Kidney tubule cell (primary cell): ENCODE measurements around the gene TMEM132D.
"Not testable (repeated sequence)": the region's sequence is repeated elsewhere in the genome, so short reads cannot be mapped to it uniquely, and the experiment has no call there.

Experiments used
- DNase-seq: peaks from one replicate; pipeline ENCODE4 v3.0.0-alpha.2; 2018; ENCODE audit warnings: low spot score

Gene TMEM132D

DNA sequence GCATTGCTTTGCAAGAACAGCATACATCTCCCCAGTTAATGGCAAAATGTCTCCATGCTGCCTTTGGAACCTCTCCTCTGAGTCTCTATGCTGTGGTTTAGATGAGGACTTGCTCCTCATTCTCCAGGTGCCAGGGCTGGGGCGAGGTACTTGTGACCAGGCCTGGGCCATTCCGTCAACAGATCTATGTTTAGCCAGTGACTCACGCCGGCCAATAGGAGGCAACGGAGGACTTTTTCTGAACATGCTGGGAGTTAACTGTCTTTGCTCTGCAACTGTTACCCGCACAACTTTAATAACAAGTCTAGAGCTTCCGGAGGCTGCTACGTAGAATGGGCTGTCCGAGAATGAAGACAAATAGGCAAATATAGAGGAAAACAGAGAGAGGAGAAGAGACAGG, 836.3 kb downstream of the TMEM132D start:
- no peak for DNase-seq

DNA sequence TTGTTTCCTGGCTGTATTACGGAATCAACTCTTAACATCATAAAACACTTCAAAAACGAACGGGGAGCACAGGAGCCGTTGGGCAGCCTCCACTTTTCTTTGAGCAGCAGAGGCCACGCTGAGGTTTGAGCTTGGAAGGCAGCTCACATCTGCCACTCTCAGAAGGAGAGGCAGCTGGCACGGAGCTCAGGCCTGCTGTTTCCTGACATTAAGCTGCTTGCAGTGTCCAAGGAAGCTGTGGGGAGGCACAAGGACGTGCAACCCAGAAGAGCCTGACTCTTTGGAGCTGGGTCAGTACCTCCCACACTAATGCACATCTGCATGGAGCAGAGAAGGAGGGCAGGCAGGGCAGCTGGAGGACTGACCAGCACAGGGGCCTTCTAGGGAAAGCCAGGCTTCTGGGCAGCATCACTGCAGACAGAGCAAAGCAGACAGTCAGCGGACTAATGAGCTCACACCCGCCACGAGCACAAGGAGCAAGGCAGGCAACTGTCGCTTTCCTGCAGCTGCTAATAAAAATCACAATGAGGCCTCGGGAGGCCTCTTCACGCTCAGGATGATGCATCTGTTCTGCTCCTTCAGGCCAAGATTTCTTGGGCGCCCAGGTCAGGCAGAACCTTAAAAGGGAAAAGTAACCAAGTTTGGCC, 839.5 kb downstream of the TMEM132D start:
- no peak for DNase-seq

DNA sequence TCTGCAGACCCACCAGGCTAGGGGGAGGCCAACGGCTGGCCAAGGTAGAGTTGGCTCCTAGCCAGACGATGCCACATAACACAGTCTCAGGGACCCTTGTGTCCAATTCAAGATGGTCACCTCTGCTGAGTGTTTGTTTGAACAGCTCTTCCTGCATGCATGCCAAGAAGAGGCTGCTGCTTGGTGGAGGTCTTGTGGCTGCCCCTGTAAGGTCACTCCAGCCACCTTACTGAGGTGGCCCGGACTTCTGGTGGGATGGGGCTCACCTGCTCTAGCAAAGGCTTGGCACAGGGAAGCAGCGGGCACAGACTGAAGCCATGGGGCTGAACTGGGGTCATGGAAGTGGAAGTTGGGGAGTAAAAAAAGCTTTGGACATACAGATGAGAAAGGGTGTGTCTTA, 840.2 kb downstream of the TMEM132D start:
- no peak for DNase-seq

DNA sequence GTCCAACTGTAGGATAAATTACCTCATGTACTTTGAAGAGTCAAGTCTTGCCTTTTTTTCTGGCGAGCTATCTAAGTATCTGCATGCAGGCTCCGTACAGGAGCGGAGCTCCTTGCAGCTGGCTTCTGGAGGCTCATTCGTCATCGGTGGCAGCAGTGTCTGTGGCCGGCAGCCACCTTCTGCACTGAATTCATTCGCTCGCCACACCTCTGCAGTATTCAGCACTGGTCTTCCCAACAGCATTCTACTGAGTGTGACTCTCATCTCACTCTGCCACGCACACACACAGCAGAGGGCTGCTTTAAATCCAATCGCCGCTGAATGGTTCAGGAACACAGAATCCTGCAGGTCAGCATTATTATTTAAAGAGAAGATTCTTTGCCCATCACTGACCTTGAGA, 850.6 kb downstream of the TMEM132D start:
- no peak for DNase-seq

DNA sequence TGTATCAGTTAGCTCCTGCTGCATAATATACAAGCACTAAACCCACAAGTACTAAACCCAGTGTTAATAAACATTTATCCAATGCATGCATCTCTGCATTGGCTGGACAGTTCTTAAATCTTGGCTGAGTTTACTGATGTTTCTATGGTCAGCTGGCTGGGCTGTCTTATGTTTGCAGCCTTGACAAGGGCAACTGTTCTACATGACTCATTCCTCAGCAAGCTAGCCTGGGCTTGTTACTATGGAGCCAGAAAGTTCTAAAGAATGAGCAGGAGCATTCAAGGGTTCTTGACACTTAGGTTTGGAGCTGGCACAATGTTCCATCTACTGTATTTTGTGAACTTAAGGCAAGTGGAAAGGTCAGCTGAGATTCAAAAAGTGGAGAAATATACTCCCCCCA, 851.5 kb downstream of the TMEM132D start:
- DNase-seq: no peak

DNA sequence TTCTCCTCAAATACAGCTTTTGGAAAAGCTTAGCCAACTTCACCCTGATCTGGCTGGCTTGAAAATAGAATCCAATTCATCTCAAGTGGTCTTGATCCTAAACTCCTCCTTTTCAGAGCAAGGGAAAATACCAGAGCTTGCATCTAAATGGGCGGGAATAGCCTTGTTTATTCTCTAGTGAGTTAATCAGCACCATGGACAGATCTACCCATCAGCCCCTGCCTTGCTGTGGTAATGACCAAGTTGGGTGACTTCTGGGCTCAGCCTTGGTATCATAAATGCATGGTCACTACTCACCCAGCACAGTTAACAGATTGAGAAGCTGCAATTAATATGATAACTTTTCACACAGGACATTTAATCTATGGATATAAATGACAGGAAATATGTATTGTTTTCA, 853.9 kb downstream of the TMEM132D start:
- DNase-seq: no peak

DNA sequence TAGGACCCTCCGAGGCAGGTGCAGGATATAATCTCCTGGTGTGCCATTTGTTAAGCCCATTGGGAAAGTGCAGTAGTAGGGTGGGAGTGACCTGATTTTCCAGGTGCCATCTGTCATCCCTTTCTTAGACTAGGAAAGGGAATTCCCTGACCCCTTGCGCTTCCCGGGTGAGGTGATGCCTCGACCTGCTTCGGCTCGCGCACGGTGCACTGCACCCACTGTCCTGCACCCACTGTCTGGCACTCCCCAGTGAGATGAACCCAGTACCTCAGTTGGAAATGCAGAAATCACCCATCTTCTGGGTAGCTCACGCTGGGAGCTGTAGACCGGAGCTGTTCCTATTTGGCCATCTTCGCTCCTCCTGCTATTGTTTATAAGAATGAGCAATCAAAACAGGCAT, 860.5 kb downstream of the TMEM132D start:
- not testable (repeated sequence) for DNase-seq

DNA sequence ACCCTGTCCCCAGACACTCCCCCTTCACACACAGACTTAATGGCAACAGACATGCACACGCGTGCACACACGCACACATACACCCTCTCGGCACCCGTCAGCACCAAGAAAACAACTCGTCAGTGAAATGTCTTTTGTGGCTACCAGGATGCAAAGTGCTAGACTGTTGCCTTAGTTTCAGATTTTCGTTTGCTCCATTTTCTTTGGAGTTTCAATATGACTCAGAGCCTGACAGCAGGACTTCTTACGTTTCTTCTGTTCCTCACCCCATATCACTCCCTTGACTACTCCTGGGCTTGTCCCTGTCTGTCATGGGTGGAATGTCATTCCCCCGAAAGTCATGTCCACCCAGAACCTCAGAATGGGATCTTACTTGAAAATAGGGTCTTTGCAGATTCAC, 867.7 kb downstream of the TMEM132D start:
- DNase-seq: no peak

DNA sequence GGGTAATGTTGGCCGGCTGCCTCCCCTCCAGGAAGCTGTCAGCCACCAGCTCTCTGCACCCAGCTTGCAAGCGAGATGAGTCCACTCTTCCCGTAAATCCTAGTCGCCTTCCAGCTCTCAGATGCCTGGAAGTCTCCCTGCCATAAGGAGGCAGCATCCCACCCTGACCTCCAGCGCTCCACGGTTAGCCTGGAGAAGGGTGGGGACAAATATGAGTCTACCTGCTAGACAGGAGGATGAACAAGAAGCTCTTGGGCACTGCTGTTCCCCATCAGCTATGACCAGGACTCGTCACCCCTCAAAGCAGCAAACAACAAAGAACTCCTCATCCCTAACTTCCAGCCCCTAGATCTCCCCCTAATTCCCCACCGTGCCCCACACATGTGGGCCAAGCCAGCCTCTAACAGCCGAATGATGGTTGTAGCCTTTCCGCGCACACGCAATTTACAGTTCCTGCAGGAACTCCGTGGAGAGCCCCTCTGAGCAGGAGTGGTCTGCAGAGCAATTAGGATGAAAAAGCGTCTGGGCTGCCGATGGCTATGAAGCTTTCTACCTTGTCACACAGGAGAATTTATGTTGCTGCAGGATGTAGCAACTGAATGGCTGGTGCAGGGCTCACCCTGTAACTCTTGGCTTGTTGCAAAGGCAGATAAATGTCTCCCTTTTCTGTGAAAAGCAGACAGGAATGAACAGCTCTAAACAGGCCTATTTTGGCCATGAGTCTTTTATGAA, 869.1 kb downstream of the TMEM132D start:
- DNase-seq: no peak

DNA sequence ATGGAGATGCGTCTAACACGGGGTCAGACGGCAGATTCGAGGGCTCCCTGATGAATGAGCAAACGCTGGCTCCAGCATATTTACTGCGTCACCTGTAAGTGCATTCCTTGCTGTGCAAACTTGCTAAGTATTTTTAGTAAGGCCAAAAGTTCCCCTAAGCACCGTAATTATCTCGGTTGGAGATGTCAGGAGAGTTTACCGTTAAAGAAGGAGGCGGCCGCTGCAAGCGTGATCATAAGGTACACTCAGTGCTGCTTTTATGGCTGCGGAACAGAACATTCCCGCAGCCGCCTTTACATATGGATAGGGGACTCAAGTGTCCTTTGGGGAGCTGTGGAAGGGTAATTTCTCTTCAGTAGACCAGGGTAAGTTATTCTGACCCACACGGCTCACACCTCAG, 875.0 kb downstream of the TMEM132D start:
- no peak for DNase-seq

DNA sequence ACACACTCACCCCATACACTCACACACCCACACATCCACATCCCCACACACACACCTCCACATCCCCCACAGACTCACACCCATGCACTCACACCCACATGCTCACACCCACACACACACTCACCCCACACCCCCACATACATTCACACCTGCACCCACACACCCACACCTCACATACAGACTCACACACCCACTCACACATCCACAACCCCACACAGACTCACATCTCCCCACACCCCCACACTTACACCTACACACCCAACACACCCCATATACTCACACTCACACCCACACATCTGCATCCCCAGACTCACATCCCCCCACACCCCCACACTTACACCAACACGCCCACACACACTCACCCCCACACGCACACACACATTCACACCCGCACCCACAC, 878.8 kb downstream of the TMEM132D start:
- DNase-seq: no peak
